Measurements from ENCODE around the gene PYHIN1. TPM values are rescaled to one million over a fixed set of nuclear protein-coding genes. Genes with fewer than 3 reads are reported as not detected.

Gene PYHIN1
- total RNA-seq, 1 experiment from 2014 or later, result not detected

GRCh38 chr1:159014851-159015250, 83.5 kb downstream of the PYHIN1 start:
- no peak overlapping the region for H3K9ac ChIP-seq (ENCODE audit: low read length)

GRCh38 chr1:159015440-159015909, 84.1 kb downstream of the PYHIN1 start:
- Histone ChIP-seq H3K9me3 (ENCODE audit: control insufficient read depth in 1 of 2, insufficient read depth in 1 of 2, low read depth in 1 of 2, low read length in 2 of 2) (no peaks in the 10 kb centered on the region), H3K79me2 (ENCODE audit: insufficient read depth, low read length) (no peaks in the 10 kb centered on the region), H3K4me1 (ENCODE audit: control insufficient read depth in 1 of 2, insufficient read depth in 2 of 2, low read length in 2 of 2) (no peaks in the 10 kb centered on the region), H3K4me2 (ENCODE audit: low read length) (no peak overlapping the region), H3K4me3 (replicated peaks in 1 of 2; ENCODE audit: low read depth in 1 of 2, low read length in 2 of 2) (no peak overlapping the region), H3K9ac (ENCODE audit: low read length) (no peak overlapping the region), H3K27ac (ENCODE audit: low read depth, low read length) (no peak overlapping the region), H3K36me3 (ENCODE audit: control insufficient read depth in 1 of 2, insufficient read depth in 2 of 2, low read length in 2 of 2) (no peaks in the 10 kb centered on the region), H4K20me1 (ENCODE audit: insufficient read depth) (no peaks in the 10 kb centered on the region), H2AFZ (ENCODE audit: low read depth, low read length, poor library complexity, severe bottlenecking) (no peak overlapping the region), H3K27me3 (ENCODE audit: insufficient read depth, low read length) (peaks cover 9% of the 10 kb centered on the region), H3K9me2 (ENCODE audit: insufficient read depth) (no peaks in the 10 kb centered on the region)
- ATAC-seq (no peak), DNase-seq (ENCODE audit: low read depth, low spot score) (no peak)
- TF ChIP-seq MAX (IDR thresholded peaks at IDR 0.05) (peak; percentile 84), REST (IDR thresholded peaks at IDR 0.05; ENCODE audit: low read depth) (no peak)
- RAD21 ChIA-PET (ENCODE audit: low non-redundant PET in 1 of 2, low total read pairs in 2 of 2, uncharacterized antibody in 2 of 2, unreplicated experiment in 2 of 2), result no interaction called here
- POLR2A ChIA-PET, result no interaction called here
- intact Hi-C loops (cut with micrococcal nuclease), result no loop called here
- BruUV-seq (replicated peaks), result no TSS peak
- CTCF ChIA-PET, result no interaction called here

More at GRCh38 chr1:159014851-159015250, 83.5 kb downstream of the PYHIN1 start:
- Histone ChIP-seq H3K36me3 (ENCODE audit: control insufficient read depth in 1 of 2, insufficient read depth in 2 of 2, low read length in 2 of 2) (no peaks in the 10 kb centered on the region), H2AFZ (ENCODE audit: low read depth, low read length, poor library complexity, severe bottlenecking) (no peak overlapping the region), H3K9me3 (ENCODE audit: control insufficient read depth in 1 of 2, insufficient read depth in 1 of 2, low read depth in 1 of 2, low read length in 2 of 2) (no peaks in the 10 kb centered on the region), H3K27me3 (ENCODE audit: insufficient read depth, low read length) (peaks cover 9% of the 10 kb centered on the region), H4K20me1 (ENCODE audit: insufficient read depth) (no peaks in the 10 kb centered on the region), H3K79me2 (ENCODE audit: insufficient read depth, low read length) (no peaks in the 10 kb centered on the region), H3K9me2 (ENCODE audit: insufficient read depth) (no peaks in the 10 kb centered on the region), H3K4me2 (ENCODE audit: low read length) (no peak overlapping the region), H3K27ac (ENCODE audit: low read depth, low read length) (no peak overlapping the region), H3K4me1 (ENCODE audit: control insufficient read depth in 1 of 2, insufficient read depth in 2 of 2, low read length in 2 of 2) (no peaks in the 10 kb centered on the region), H3K4me3 (replicated peaks in 1 of 2; ENCODE audit: low read depth in 1 of 2, low read length in 2 of 2) (no peak overlapping the region)
- ChIA-PET CTCF (no interaction called here), POLR2A (interaction anchor here (0.5 kb wide), 1 partner anchor 527 kb away, joined by 3 read pairs; no protein-coding TSS in a partner anchor), RAD21 (ENCODE audit: low non-redundant PET in 1 of 2, low total read pairs in 2 of 2, uncharacterized antibody in 2 of 2, unreplicated experiment in 2 of 2) (no interaction called here)
- TF ChIP-seq EZH2 (IDR thresholded peaks at IDR 0.05), result no peak
- TF ChIP-seq, protein P1, sequence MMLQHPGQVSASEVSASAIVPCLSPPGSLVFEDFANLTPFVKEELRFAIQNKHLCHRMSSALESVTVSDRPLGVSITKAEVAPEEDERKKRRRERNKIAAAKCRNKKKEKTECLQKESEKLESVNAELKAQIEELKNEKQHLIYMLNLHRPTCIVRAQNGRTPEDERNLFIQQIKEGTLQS (IDR thresholded peaks at IDR 0.05), result no peak
- no peak for TF ChIP-seq ZNF274 (IDR thresholded peaks at IDR 0.05; ENCODE audit: low read depth, low read length)
- TF ChIP-seq MAX (IDR thresholded peaks at IDR 0.05), result no peak
- no peak for TF ChIP-seq FOSL1 (IDR thresholded peaks at IDR 0.05; ENCODE audit: low read depth)
- no peak for TF ChIP-seq SP1 (IDR thresholded peaks at IDR 0.05; ENCODE audit: low read depth)
- no peak for TF ChIP-seq ELF1 (IDR thresholded peaks at IDR 0.05; ENCODE audit: borderline replicate concordance, low read depth)
- TF ChIP-seq RAD21 (IDR thresholded peaks at IDR 0.05; ENCODE audit: low read depth), result no peak
- no TSS peak for BruUV-seq (replicated peaks)
- intact Hi-C loops (cut with micrococcal nuclease), result no loop called here
- no peak for ATAC-seq
- DNase-seq (ENCODE audit: low read depth, low spot score), result no peak
